Bronchial epithelial cell (primary cell): Measurements from ENCODE around the gene DOCK11. TPM values are rescaled to one million over a fixed set of nuclear protein-coding genes. Genes with fewer than 3 reads are reported as not detected.

Source experiments
- DNase-seq: peaks from one replicate; pipeline ENCODE4 v3.0.0-alpha.2; 2010; ENCODE audit warnings: low read depth
- FAIRE-seq: peaks from 2 replicates; lab custom pipeline; 2011; peaks lifted over from hg19 to GRCh38; lab: Jason Lieb, UNC
- H3K27me3 ChIP-seq: 2 replicates; pipeline ENCODE4 v1.5.1; 2011; ENCODE audit warnings: low read length; ENCODE audit not compliant: control insufficient read depth, insufficient read depth
- H3K36me3 ChIP-seq: 2 replicates; pipeline ENCODE4 v1.5.1; 2011; ENCODE audit warnings: low read length; ENCODE audit not compliant: control insufficient read depth, insufficient read depth
- H3K4me3 ChIP-seq: 2 replicates; pipeline ENCODE4 v1.5.1; 2011; ENCODE audit warnings: mild to moderate bottlenecking, low read depth, low read length, control low read depth
- CTCF ChIP-seq: IDR thresholded peaks from 2 replicates; pipeline ENCODE4 v1.5.1; 2011; ENCODE audit warnings: mild to moderate bottlenecking, moderate library complexity, low read length, control low read depth, inconsistent platforms; ENCODE audit not compliant: insufficient read depth, severe bottlenecking
- total RNA-seq: library from RNA; depleted of rRNA; stranded (reverse); fragments of >200 nt; gene quantifications from 2 replicates; pipeline ENCODE4 v1.2.1, GENCODE V29; 2014

DOCK11 gene
- total RNA-seq, 1 donor from 2014 or later, result 0.26 TPM

- no peak for TF ChIP-seq CTCF
- DNase-seq (no peak), FAIRE-seq (no peak)
- Histone ChIP-seq H3K27me3 (no peaks in the 10 kb centered on the region), H3K36me3 (no peaks in the 10 kb centered on the region), H3K4me3 (no peak overlapping the region)
Measured at GRCh38 chrX:118717678-118718391, 222.2 kb downstream of the DOCK11 start.

GRCh38 chrX:118718737-118719136 lies 223.1 kb downstream of the DOCK11 start:
- no peak for FAIRE-seq
- TF ChIP-seq CTCF, result no peak

GRCh38 chrX:118720058-118720707 lies 224.6 kb downstream of the DOCK11 start:
- Histone ChIP-seq H3K36me3 (no peaks in the 10 kb centered on the region), H3K27me3 (no peaks in the 10 kb centered on the region), H3K4me3 (no peak overlapping the region)
- no peak for TF ChIP-seq CTCF
- DNase-seq (no peak), FAIRE-seq (no peak)

More at GRCh38 chrX:118718737-118719136, 223.1 kb downstream of the DOCK11 start:
- no peaks in the 10 kb centered on the region for H3K27me3 ChIP-seq
- no peak overlapping the region for H3K4me3 ChIP-seq
- DNase-seq, result no peak
- H3K36me3 ChIP-seq, result no peaks in the 10 kb centered on the region

- FAIRE-seq (no peak), DNase-seq (peak; percentile 64)
- no peak overlapping the region for H3K4me3 ChIP-seq
- no peaks in the 10 kb centered on the region for H3K36me3 ChIP-seq
- TF ChIP-seq CTCF, result no peak
- H3K27me3 ChIP-seq, result no peaks in the 10 kb centered on the region
Measured at GRCh38 chrX:118723376-118723775, 227.8 kb downstream of the DOCK11 start.

- TF ChIP-seq CTCF, result no peak
- Histone ChIP-seq H3K4me3 (no peak overlapping the region), H3K36me3 (no peaks in the 10 kb centered on the region), H3K27me3 (no peaks in the 10 kb centered on the region)
- no peak for FAIRE-seq
- no peak for DNase-seq
Measured at GRCh38 chrX:118724365-118724764, 228.8 kb downstream of the DOCK11 start.
